ENCODE results near the gene RBM28.

RBM28 gene

DNA sequence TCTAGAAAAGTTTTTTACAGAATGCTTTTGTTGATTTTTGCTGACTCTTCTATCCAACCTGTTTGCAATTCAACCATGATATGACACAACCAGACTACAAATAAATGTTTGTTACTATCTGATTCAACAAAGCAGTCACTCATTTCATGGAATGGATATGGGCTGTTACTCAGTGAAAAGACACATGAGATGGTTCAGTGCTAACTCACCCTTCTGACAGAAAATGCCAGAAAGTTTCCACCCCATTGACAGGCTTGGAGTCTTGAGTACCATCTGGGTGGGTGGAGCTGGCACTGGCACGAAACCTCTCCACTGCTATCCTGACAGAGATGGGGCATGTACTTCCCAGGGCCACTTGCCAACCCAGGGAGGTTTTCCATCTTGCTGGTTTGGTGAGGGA is 39.5 kb downstream of the RBM28 start (continued):
- TF ChIP-seq, protein P1, sequence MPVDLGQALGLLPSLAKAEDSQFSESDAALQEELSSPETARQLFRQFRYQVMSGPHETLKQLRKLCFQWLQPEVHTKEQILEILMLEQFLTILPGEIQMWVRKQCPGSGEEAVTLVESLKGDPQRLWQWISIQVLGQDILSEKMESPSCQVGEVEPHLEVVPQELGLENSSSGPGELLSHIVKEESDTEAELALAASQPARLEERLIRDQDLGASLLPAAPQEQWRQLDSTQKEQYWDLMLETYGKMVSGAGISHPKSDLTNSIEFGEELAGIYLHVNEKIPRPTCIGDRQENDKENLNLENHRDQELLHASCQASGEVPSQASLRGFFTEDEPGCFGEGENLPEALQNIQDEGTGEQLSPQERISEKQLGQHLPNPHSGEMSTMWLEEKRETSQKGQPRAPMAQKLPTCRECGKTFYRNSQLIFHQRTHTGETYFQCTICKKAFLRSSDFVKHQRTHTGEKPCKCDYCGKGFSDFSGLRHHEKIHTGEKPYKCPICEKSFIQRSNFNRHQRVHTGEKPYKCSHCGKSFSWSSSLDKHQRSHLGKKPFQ (tag by site-specific recombination; IDR thresholded peaks at IDR 0.05) = no peak
- TF ChIP-seq ZNF701 (tag by site-specific recombination; IDR thresholded peaks at IDR 0.05) = no peak
- TF ChIP-seq ZNF623 (tag by site-specific recombination; IDR thresholded peaks at IDR 0.05) = no peak

DNA sequence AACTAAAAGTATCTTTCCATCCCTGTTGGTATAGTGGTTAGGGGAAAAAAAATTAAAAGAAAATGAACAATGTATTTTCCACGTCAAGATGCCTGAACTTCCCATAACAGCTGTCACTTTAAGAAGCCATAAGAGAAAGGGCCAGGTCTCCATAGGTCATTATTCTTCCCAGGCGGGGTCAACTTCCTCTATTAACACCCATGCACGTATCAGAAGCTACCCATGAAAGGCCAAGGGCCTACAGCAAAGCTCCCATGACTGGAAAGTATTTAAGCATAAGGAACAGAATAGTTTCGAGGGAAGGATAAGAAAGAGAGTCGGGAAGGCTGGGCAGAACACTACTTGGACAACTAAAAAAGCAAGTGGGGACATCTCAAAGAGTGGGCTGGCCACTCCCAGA is 40.1 kb downstream of the RBM28 start:
- no peak for TF ChIP-seq BCL11A (tag by site-specific recombination; IDR thresholded peaks at IDR 0.05; ENCODE audit: low read depth)
- TF ChIP-seq ZNF600 (tag by site-specific recombination; IDR thresholded peaks at IDR 0.05) = no peak
- TF ChIP-seq, protein P2, sequence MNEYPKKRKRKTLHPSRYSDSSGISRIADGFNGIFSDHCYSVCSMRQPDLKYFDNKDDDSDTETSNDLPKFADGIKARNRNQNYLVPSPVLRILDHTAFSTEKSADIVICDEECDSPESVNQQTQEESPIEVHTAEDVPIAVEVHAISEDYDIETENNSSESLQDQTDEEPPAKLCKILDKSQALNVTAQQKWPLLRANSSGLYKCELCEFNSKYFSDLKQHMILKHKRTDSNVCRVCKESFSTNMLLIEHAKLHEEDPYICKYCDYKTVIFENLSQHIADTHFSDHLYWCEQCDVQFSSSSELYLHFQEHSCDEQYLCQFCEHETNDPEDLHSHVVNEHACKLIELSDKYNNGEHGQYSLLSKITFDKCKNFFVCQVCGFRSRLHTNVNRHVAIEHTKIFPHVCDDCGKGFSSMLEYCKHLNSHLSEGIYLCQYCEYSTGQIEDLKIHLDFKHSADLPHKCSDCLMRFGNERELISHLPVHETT (tag by site-specific recombination; IDR thresholded peaks at IDR 0.05) = no peak
- no peak for TF ChIP-seq MYNN (tag by site-specific recombination; IDR thresholded peaks at IDR 0.05; ENCODE audit: borderline replicate concordance)
- Histone ChIP-seq H3K9me3 (ENCODE audit: control insufficient read depth, insufficient read depth, low read depth, low read length) (no peaks in the 10 kb centered on the region), H3K36me3 (ENCODE audit: control insufficient read depth in 2 of 2, insufficient read depth in 1 of 2, low read length in 2 of 2) (peaks cover 14 to 56% of the 10 kb centered on the region in 2 experiments), H3K4me1 (ENCODE audit: control insufficient read depth, insufficient read depth, low read length) (no peaks in the 10 kb centered on the region), H3K4me3 (ENCODE audit: low read depth, low read length) (no peak overlapping the region), H3K27ac (ENCODE audit: extremely low read depth, low read depth, low read length) (no peak overlapping the region)
- ChIA-PET POLR2A (no interaction called here), CTCF (interaction anchor here (1.8 kb wide), 1 partner anchor 18 kb away, joined by 7 read pairs; no protein-coding TSS in a partner anchor)

DNA sequence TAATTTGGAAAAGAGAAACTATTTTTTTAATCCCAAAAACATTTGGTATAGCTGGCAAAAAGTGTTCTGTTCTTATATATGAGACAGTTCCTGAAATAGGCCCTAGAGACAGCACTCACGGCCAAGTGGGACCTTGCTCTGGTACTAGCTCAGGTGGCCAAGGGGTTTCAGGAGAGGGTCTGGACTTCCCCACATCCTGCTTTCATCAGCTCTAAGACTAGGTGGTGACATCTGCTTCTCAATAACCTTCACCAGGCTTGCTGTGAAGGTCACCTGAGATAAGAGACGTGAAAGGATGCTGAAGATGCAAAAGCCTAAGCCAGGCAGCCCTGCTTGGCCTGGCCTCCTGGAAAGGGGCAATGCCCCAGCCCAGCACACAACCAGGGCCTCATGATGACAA is 40.6 kb downstream of the RBM28 start:
- CTCF ChIA-PET = interaction anchor here (1.8 kb wide), 1 partner anchor 19 kb away, joined by 7 read pairs; no protein-coding TSS in a partner anchor
- H3K27ac ChIP-seq (ENCODE audit: extremely low read depth, low read depth, low read length) = no peak overlapping the region
- no peak overlapping the region for H3K4me3 ChIP-seq (ENCODE audit: low read depth, low read length)
- H3K36me3 ChIP-seq (ENCODE audit: control insufficient read depth in 2 of 2, insufficient read depth in 1 of 2, low read length in 2 of 2) = peaks cover 11 to 52% of the 10 kb centered on the region in 2 experiments
- POLR2A ChIA-PET = no interaction called here
- no peaks in the 10 kb centered on the region for H3K4me1 ChIP-seq (ENCODE audit: control insufficient read depth, insufficient read depth, low read length)
- no peaks in the 10 kb centered on the region for H3K9me3 ChIP-seq (ENCODE audit: control insufficient read depth, insufficient read depth, low read depth, low read length)
- no peak for TF ChIP-seq ZNF555 (tag by site-specific recombination; conservative IDR thresholded peaks at IDR 0.05)
- TF ChIP-seq, protein P3, sequence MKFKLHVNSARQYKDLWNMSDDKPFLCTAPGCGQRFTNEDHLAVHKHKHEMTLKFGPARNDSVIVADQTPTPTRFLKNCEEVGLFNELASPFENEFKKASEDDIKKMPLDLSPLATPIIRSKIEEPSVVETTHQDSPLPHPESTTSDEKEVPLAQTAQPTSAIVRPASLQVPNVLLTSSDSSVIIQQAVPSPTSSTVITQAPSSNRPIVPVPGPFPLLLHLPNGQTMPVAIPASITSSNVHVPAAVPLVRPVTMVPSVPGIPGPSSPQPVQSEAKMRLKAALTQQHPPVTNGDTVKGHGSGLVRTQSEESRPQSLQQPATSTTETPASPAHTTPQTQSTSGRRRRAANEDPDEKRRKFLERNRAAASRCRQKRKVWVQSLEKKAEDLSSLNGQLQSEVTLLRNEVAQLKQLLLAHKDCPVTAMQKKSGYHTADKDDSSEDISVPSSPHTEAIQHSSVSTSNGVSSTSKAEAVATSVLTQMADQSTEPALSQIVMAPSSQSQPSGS (tag by site-specific recombination; IDR thresholded peaks at IDR 0.05; ENCODE audit: low read depth) = no peak
- TF ChIP-seq ZNF843 (tag by site-specific recombination; IDR thresholded peaks at IDR 0.05) = no peak
- TF ChIP-seq TRIM28 (IDR thresholded peaks at IDR 0.05; ENCODE audit: borderline replicate concordance, low read length) = no peak
- TF ChIP-seq, protein P4, sequence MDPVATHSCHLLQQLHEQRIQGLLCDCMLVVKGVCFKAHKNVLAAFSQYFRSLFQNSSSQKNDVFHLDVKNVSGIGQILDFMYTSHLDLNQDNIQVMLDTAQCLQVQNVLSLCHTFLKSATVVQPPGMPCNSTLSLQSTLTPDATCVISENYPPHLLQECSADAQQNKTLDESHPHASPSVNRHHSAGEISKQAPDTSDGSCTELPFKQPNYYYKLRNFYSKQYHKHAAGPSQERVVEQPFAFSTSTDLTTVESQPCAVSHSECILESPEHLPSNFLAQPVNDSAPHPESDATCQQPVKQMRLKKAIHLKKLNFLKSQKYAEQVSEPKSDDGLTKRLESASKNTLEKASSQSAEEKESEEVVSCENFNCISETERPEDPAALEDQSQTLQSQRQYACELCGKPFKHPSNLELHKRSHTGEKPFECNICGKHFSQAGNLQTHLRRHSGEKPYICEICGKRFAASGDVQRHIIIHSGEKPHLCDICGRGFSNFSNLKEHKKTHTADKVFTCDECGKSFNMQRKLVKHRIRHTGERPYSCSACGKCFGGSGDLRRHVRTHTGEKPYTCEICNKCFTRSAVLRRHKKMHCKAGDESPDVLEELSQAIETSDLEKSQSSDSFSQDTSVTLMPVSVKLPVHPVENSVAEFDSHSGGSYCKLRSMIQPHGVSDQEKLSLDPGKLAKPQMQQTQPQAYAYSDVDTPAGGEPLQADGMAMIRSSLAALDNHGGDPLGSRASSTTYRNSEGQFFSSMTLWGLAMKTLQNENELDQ (tag by site-specific recombination; IDR thresholded peaks at IDR 0.05; ENCODE audit: low read depth) = no peak
- no peak for TF ChIP-seq ZNF426 (tag by site-specific recombination; IDR thresholded peaks at IDR 0.05)
- TF ChIP-seq ZNF394 (tag by site-specific recombination; IDR thresholded peaks at IDR 0.05; ENCODE audit: borderline replicate concordance) = no peak
- TF ChIP-seq GLI4 (tag by site-specific recombination; IDR thresholded peaks at IDR 0.05) = no peak
- no peak for TF ChIP-seq ZNF223 (tag by site-specific recombination; IDR thresholded peaks at IDR 0.05)
- TF ChIP-seq, protein P5, sequence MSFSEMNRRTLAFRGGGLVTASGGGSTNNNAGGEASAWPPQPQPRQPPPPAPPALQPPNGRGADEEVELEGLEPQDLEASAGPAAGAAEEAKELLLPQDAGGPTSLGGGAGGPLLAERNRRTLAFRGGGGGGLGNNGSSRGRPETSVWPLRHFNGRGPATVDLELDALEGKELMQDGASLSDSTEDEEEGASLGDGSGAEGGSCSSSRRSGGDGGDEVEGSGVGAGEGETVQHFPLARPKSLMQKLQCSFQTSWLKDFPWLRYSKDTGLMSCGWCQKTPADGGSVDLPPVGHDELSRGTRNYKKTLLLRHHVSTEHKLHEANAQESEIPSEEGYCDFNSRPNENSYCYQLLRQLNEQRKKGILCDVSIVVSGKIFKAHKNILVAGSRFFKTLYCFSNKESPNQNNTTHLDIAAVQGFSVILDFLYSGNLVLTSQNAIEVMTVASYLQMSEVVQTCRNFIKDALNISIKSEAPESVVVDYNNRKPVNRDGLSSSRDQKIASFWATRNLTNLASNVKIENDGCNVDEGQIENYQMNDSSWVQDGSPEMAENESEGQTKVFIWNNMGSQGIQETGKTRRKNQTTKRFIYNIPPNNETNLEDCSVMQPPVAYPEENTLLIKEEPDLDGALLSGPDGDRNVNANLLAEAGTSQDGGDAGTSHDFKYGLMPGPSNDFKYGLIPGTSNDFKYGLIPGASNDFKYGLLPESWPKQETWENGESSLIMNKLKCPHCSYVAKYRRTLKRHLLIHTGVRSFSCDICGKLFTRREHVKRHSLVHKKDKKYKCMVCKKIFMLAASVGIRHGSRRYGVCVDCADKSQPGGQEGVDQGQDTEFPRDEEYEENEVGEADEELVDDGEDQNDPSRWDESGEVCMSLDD (tag by site-specific recombination; IDR thresholded peaks at IDR 0.05) = no peak
- TF ChIP-seq, protein P2 (tag by site-specific recombination; IDR thresholded peaks at IDR 0.05) = no peak
- no peak for TF ChIP-seq ZNF23 (tag by site-specific recombination; IDR thresholded peaks at IDR 0.05; ENCODE audit: borderline replicate concordance)
- TF ChIP-seq, protein P6, sequence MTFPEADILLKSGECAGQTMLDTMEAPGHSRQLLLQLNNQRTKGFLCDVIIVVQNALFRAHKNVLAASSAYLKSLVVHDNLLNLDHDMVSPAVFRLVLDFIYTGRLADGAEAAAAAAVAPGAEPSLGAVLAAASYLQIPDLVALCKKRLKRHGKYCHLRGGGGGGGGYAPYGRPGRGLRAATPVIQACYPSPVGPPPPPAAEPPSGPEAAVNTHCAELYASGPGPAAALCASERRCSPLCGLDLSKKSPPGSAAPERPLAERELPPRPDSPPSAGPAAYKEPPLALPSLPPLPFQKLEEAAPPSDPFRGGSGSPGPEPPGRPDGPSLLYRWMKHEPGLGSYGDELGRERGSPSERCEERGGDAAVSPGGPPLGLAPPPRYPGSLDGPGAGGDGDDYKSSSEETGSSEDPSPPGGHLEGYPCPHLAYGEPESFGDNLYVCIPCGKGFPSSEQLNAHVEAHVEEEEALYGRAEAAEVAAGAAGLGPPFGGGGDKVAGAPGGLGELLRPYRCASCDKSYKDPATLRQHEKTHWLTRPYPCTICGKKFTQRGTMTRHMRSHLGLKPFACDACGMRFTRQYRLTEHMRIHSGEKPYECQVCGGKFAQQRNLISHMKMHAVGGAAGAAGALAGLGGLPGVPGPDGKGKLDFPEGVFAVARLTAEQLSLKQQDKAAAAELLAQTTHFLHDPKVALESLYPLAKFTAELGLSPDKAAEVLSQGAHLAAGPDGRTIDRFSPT (tag by site-specific recombination; IDR thresholded peaks at IDR 0.05) = no peak

All from HEK293 (cell line).